Activated effector memory CD4-positive, alpha-beta T cell treated with Interleukin-2 at 50 U/mL for 16 hours (primary cell): ENCODE data around the gene BLNK.

Source experiments
- DNase-seq: peaks from one replicate; pipeline ENCODE4 v3.0.0-alpha.2; 2020

Gene BLNK

DNA sequence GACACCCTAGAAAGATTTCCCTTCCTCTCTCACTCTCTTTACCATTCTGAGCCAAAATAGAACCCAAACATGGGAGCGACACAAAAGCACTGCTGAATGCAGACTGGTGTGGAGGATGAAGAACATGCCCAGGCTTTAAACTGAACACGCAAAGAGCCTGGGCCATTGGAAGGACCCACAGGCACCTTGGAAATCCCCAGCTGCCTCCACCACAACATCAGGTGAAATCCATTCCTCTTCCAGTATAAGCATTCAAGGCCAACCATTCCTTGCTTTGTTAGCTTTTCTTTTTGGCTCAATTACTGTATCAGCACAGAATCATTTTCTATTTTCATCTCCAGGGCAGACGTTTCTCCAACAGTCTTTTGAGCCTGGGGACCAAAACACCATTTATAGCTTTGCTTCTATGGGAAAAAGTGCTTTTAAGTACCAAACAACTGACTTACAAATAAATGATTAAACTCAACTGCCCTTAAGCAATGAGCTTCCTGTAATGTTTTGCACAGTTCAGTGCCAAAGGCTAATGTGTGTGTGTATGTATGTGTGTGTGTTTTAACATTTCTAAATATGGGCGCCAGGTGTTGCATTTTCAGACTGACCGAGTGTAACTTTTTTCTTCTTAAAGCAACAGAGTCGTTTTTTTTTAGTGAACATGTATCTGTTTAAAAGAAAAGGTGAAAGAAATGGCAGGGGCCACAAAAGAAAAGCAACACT lies 16.2 kb upstream of the BLNK start:
- DNase-seq: no peak

DNA sequence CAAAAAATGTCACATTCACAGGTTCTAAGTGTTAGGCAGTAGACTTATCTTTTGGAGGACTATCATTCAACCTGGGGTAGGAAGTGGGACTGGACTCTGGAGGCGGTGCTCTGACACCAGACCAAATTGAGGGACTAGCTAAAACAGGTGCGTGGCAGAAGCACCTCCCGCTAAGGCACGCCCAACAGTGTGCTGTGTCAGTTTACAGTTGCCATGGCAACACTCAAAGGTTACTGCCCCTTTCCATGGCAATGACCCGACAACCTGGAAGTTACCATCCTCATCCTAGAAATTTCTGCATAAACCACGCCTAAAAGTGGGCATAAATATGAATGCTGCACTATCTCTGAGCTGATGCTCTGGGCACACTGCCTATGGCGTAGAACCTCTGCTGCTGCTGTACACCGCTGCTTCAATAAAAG lies 14.0 kb upstream of the BLNK start:
- no peak for DNase-seq

DNA sequence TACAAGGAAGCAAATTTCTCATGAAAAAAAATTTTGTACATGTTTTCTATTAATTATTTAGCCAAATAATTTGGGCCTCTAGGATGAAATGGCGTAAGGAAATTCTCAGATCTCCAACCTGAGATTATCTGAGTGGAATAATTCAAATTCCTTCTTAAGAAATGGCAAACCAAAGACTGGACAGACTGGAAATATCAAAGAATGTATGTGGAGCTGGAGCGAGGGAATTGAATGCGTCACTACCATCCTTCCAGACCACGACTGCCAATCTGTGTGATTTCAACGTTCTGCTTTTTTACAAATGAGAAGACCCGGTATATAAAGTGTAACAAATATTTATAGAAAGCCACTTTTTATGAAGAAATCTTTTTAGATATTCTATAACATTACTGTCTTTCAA lies 12.4 kb upstream of the BLNK start:
- DNase-seq: no peak

DNA sequence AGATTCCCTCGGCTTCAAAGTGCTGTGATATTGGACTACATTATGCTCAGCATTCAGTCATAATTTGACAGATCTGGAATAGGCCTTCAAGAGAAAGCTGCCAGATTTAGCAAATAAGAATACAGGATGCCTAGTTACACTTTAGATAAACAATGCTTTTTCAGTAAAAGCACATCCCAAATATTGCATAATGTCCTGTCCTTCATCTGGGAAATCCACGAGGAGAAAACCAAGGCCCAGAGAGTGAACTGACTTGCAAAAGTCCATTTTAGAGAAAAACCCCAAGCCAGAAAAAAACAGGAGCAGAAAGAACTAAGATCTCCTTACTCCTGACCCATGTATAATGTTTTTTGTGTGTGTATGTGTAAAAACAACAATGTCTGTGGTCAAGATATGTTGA lies 12.0 kb upstream of the BLNK start:
- DNase-seq: no peak

DNA sequence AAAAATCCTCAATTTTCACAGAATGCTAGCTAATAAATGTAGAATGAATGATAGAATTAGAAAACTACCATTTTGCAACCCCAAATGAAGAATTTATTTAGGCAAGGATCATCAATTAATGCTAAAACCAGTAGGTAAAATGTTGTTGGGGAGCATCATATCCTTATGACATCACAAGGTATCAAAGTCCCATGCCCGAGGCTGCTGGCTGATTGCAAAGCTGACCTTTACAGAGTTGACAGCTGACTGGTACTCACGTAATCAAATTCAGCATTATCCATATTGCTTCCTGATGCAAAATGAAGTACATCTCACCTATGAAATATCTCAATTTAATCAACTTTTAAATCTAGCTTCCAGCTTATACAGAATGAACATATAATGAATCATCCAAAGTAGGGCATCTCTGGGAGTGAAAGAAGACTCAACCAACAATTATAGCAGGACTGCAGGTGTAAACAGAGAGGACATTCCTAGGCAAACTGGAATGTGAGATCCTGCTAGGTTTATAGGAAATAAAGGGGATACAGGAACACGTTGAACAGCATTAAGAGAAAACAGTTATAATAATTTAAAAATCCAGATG lies 10.2 kb upstream of the BLNK start:
- no peak for DNase-seq

DNA sequence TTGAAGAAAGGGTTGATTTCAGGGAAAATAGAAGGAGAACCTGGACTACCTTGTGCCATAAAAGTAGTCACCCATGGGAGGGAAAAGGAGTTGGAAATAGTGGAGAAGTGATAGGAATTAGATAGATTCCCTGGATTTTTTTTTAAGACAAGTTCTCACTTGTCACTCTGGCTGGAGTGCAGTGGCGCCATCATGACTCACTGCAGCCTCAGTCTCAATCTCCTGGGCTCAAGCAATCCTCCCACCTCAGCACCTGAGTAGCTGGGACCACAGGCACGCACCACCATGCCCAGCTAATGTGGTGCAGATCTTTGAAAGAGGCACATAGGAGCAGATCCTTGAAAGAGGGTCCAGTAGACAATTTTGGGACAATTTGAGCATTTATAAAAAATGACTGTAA lies 9.5 kb upstream of the BLNK start:
- DNase-seq: no peak

DNA sequence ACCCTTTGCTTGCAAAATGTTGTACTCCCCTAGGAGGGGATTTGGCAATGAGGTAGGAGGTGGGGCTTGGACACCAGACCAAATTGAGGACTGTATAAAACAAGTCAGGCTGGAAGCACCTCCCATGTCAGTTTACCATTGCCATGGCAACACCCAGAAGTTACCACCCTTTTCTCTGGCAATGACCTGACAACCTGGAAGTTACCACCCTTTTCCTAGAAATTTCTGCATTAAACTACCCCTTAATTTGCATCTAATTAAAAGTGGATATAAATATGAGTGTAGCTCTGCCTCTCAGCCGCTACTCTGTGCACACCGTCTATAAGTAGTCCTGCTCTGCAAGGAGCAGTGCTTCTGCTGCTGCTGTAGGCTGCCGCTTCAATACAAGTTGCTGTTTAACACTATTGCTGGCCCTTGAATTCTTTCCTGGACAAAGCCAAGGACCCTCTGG lies 7.8 kb upstream of the BLNK start:
- DNase-seq: no peak

DNA sequence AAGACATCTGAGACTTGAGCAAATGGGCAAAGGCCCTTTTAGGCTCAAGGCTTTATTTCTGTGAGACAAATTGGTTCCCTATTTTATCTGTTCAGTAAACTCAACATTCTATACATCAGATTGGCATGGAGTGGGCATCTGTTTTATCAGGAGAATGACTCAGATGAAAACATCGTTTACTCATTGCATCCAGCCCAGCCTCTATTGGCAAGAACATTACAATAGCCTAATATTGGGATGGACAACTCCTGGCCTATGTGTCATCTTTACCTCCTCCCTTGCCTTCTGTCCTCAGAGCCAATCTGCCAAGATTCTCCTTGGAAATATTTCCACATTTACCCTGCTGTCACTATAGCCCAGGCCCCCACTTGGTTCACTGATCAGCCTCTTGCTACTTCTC lies 5.5 kb upstream of the BLNK start:
- DNase-seq: no peak

DNA sequence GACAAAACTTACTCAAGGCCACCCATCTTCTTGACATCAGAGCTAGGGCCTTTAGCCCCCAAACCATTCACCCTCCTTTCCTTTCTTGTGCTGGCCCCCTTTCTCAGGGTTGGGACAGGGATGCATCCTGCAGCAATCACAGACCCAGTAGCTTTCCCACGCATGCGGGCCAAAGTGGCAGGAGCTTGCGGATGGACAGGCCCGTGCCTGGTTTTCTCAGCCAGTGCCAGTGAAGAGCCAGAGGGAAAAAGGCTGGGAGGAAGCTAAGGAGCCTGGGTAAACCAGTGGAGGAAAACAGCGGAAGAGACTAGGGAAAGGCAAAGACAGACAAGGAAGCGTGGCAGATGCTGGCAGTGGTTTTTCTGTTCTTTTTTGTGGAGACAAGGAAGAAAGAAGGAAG lies 5.1 kb upstream of the BLNK start:
- DNase-seq: no peak

DNA sequence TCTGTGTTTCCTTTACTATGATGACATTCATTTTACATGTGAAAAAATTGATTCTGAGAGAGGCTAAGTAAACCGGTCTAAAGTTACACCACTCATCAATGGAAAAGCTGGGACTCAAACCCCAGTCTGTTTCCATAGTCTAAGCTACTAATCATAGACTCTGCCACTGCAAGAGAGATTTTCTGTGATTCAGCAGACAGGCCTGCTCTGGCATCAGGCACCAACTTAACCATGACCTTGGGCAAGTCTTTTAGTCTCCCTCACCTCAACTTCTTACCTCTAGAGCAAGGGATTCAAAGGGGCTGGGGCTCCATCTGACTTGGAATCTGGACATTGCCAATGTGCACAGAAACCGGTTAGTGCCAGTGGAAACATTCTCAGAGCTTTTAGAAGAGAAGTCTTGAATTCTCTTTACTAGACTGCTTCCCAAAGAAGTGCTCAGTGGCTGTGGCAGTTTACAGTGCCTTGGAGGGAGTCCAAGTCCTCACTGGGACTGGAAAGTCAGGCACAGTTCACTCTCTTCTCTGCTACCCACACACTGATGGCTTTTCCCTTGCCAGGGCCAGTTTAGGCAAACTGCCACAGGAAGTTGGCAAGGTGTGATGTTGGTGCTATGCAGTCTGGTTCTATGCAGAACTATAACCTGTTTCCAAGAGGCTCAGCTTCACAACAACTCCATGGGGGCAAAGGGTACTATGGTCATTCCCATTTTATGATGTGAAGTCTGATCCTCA lies 4.5 kb upstream of the BLNK start:
- no peak for DNase-seq

DNA sequence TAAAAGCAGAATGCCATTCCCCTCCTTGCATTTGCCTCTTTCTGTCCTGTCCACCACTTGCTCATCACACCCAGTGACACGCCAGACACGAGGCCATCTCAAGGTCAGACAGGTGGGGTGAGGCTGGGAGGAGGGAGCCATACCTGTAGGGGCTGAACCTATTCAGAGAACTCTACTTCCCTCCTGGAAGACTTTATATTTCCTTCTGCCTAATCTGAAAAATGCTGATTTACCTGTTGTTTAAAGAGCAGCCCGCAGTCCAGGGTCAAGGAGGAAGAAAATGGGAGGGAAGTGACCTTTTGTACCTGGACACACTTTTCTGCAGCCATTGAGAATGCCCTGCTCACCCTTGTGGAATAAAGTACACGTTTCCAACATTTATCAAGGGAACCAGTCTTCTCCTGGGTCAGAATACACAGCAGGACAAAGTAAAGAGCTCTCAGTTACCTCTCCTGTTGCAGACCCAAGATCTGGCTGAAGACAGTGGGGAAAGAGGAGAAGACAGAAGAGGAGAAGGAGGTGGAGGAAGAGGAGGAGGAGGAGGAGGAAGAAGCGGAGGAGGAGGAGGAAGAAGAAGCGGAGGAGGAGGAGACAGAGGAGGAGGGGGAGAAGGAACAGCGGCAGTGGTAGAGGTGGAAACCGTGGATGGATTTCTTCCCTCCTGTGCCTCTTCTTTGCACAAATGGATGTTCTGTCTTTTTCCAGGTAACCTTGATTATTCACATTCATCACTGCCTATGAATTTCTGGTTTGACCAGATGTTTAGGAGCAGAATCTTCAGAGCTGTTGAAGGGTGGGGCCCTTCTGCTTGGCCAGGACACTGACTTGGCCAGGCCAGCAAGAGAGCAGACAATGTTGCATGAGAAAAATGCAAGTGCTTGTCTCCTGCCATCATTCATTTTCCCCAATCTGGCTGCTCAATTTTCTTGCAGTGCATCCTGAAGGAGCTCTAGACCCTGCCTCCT lies 1.2 kb upstream of the BLNK start:
- DNase-seq: no peak

DNA sequence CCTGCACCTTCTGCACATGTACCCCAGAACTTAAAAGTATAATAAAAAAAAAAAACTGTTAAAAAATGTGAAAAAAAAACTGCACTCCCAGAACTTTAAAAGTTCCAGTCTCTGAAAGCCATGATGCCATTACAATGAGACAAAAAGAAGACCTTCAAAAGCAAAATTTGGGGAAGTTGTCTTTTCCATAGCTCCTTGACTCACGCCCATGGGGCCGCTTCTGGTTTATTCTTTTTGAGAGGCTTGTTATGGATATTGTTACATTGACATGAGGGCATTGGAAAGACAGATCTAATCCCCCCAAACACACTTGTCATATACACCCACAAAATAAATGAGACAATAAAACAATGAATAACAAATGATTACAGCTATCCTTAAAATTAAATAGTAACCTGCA lies 798 bp downstream of the BLNK start:
- DNase-seq: no peak

DNA sequence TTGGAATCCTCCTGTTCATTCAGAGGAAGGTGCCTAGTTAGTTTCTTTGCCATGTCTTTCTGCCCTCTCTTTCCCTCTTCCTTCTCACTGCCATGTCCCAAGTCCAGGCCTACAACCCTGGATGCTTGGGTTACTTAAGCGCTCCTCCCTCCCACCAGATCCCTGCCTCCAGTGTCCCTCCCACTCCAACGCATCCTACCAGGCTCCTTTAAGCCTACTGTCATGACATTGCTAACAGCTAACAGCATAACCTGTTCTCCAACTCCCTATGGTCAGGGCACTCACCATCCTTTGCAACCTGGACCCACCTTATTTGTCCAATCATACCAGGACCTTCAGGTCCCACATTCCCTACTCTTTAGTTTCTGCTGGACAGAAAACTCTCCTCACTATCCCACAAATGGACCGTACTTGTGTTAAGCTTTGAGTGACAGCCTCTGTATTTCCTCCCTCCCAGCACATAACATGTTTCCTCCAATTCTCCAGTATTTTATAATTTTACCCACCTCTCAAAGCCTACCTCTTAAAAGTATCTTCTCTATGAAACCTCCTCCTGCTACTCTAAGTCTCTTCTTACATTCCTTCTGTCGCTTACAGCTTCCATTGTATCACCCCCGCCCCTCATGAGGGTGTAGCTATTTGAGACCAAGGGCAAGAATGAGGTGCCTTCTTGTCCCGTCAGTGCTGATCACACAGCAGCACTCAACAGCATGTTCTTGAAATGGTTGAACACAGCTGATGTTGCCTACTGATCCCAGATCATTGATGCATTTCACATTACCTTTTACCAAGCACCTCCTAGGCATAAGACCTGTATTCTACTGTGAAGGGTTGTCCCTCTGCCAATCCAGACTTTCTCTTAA lies 1.7 kb downstream of the BLNK start:
- DNase-seq: no peak

DNA sequence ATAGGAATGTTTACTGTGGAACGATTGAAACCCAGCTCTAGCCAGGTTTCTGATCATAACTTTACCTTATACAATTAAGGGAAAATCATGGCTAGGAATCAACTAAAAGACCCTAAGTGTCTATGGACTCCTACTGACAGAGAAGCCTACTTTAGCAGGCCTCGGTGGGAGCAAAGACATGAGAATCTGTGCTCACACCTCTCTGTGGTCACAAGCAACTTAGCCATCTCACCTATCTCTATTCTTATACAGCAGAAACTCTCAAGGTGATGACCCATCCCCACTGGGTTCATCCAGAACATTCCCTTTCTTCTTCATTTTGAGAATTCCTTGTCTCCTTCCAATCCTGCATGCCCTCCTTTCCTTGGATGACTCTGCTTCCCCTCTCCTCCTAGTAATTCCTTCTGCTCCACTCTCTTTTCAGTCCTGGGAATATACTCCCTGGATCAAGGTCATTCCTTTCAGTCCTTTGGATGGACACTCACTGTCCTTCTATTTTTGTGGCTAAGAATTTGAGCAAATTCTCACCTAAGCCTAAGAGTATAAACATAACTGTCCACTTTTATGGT lies 2.9 kb downstream of the BLNK start:
- DNase-seq: no peak

DNA sequence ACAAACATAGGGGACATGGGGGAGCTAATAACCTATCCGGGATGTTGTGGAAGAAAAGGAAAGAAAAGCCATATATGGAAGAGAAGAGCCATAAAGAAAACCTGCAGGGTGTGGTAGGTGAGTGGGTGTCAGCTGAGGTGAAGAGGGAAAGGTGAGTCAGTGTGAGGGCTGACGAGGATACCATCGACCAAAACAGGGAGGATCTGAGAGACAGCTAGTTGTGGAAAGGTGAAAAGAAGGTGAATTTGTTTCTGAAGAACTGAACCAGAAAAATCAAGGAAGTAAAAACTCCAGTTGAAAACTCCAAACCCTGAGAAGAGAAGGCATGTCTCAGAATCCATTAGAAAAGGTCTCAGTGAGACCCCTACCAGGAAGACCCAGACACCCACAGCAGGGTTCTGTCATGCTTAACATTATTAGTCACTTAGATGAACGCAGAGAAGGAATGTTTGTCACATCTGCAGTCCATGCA lies 4.1 kb downstream of the BLNK start:
- no peak for DNase-seq

DNA sequence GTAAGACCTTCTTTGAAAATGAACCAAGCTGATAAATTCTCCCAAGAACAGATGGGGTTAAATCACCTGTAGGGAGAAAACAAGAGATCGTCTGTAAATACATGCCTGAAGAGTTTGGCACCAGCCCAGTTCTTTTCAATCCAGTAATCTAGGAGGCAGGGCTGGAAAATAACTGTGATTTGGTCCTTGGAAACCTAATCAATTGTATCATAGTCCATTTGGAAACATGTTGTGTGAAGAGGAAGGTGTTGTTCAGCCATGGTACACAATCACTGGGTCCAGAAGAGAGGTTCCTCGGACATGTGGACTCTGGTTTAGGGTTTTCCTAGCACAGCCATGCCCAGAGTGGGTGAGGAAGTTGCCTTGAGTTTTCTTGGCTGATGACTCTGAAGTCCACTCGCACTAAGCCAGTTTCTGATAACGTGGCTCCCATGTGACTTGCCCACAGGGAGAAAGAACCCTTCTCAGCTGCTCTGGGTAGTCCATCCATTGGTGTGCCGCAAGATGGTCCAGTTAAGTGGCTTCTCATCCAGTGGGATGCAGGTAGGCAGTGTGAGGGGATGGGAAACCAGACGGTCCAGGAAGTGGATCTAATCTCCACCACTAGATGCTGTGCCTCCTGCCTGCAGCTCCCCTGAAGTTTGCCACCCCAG lies 5.1 kb downstream of the BLNK start:
- DNase-seq: no peak

DNA sequence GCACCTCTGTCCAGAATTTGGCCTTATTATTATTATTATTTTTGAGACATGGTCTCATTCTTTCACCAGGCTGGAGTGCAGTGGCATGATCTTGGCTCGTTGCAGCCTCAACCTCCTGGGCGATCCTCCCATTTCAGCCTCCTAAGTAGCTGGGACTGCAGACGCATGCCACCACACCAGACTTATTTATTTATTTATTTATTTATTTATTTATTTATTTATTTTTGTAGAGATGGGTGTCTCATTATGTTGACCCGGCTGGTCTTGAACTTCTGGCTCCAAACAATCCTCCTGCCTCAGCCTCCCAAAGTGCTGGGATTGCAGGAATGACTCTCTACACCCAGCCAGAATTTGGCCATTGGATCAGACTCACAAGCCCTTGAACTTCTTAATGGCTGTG lies 6.4 kb downstream of the BLNK start:
- no peak for DNase-seq

DNA sequence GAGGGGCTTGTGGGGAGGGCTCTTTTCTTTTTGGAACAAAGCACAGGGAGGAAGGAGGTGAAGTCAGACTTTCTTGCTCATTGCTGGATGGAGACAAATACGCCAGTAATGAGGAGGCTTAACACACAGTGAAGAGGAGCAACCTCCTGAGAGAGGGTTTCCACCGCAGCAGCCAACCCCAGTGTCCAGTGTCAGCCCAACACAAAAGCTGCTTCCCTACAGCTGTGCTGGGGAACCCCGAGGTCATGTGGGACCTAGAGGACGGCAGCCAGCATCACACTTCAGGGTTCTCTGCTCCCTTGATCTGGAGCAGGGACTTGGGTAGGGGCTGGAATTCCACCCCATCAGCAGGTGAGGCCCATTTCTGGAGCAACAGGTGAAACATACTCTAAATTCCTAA lies 7.7 kb downstream of the BLNK start:
- DNase-seq: no peak

DNA sequence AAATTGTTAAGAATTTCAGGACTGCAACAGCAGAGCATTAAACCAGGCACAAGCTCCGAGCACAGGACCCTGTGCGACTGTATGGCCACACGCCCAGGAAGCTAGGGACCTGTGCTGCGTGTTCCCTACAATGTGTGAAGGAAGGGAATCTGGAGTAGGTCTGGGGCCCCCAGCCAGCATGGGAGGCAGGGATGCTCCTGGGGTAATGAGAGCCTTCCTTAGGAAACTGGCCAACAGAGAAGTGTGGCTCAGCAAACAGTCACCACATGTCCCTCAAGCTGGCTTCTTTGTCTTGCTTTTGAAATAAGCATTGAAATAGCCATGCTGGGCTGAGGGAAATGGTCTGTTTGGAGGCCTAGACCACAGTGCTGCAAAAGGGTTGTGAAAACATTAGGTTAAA lies 8.2 kb downstream of the BLNK start:
- no peak for DNase-seq

DNA sequence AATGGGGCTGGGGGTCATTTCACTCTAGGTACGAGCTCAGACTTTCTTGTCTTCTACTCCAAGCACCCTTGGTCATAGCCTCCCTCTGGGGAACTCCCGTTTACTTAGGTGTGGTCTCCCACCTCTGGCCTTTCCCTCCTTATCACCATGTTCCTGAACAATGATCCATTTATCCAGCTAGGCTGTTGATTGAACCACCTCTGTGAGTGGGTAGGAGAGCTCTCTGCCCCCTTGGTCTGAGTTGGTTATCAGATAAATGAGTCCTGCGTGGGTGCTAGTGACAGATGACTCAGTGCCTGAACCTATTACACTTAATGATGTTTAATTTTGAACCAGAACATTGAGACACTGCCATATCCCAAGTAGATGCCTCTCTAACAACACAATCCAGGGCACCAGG lies 9.4 kb downstream of the BLNK start:
- DNase-seq: no peak

DNA sequence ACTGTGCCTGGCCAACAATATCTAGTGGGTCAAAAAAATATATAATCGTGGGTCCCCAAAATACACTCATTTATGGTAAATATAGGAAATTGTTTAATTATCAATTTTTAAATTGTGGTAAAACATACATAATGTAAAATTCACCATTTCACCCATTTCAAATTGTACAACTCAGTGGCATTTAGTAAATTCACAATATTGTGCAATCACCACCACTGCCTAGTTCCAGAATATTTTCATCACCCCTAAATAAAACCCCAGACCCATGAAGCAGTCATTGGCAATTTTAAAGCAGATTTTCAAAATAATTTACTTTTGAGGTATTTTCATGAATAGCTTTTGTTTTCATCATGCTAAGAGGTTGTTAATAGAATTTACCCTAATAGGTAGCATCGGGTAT lies 10.2 kb downstream of the BLNK start:
- DNase-seq: no peak
